HG03439 (cell line): ENCODE data around the gene CD9.
"Not testable (repeated sequence)": the region's sequence is repeated elsewhere in the genome, so short reads cannot be mapped to it uniquely, and the experiment has no call there.

Experiments
- ATAC-seq: cut with Tn5 transposase; IDR thresholded peaks from one replicate; pipeline ENCODE4 v1.9.1; 2021; ENCODE audit warnings: mild to moderate bottlenecking, moderate library complexity; ENCODE audit not compliant: unreplicated experiment

Gene CD9

GRCh38 chr12:6198556-6198955, 1.6 kb upstream of the CD9 start:
- no peak for ATAC-seq

- ATAC-seq: no peak
These were observed 1.1 kb upstream of the CD9 start for GRCh38 chr12:6198985-6199530.

GRCh38 chr12:6199531-6200255, 507 bp upstream of the CD9 start:
- ATAC-seq: no peak

- no peak for ATAC-seq
These were observed 1.0 kb downstream of the CD9 start for GRCh38 chr12:6201213-6201608.

GRCh38 chr12:6201826-6202225, 1.6 kb downstream of the CD9 start:
- ATAC-seq: no peak

GRCh38 chr12:6202304-6202703, 2.1 kb downstream of the CD9 start:
- ATAC-seq: no peak

GRCh38 chr12:6202846-6203245, 2.6 kb downstream of the CD9 start:
- no peak for ATAC-seq

- no peak for ATAC-seq
These were observed 3.4 kb downstream of the CD9 start for GRCh38 chr12:6203601-6204000.

GRCh38 chr12:6204533-6205143, 4.4 kb downstream of the CD9 start:
- no peak for ATAC-seq

GRCh38 chr12:6205144-6205539, 4.9 kb downstream of the CD9 start:
- no peak for ATAC-seq

GRCh38 chr12:6205761-6206160, 5.6 kb downstream of the CD9 start:
- no peak for ATAC-seq

- ATAC-seq: no peak
These were observed 6.1 kb downstream of the CD9 start for GRCh38 chr12:6206327-6206726.

- ATAC-seq: no peak
These were observed 7.2 kb downstream of the CD9 start for GRCh38 chr12:6207259-6207925.

GRCh38 chr12:6208130-6208529, 7.9 kb downstream of the CD9 start:
- no peak for ATAC-seq

GRCh38 chr12:6209428-6209827, 9.2 kb downstream of the CD9 start:
- not testable (repeated sequence) for ATAC-seq

- no peak for ATAC-seq
These were observed 11.2 kb downstream of the CD9 start for GRCh38 chr12:6211421-6211869.

GRCh38 chr12:6212086-6212485, 11.9 kb downstream of the CD9 start:
- ATAC-seq: no peak

GRCh38 chr12:6213969-6214368, 13.8 kb downstream of the CD9 start:
- no peak for ATAC-seq

GRCh38 chr12:6214633-6215032, 14.4 kb downstream of the CD9 start:
- no peak for ATAC-seq

- no peak for ATAC-seq
These were observed 15.1 kb downstream of the CD9 start for GRCh38 chr12:6215120-6215807.

- ATAC-seq: no peak
These were observed 15.8 kb downstream of the CD9 start for GRCh38 chr12:6215932-6216494.
